ENCODE measurements around the gene RAB40B. TPM values are rescaled to one million over a fixed set of nuclear protein-coding genes. Genes with fewer than 3 reads are reported as not detected.
"Not testable (repeated sequence)": the region's sequence is repeated elsewhere in the genome, so short reads cannot be mapped to it uniquely, and the experiment has no call there.

Gene RAB40B
- 10.6 to 15.1 TPM (median 11.4 TPM) in 3 replicates for polyA plus RNA-seq
- 5.5 TPM for polyA plus RNA-seq (2011; ENCODE audit: low read depth)
- polyA plus RNA-seq (2011; cell fraction: cytosol; rRNA removed) = 8.4 and 13.4 TPM in 2 replicates
- 13.5 and 15.4 TPM in 2 replicates for polyA plus RNA-seq (2011; cell fraction: nucleus; rRNA removed)
- polyA plus RNA-seq (2012; ENCODE audit: low replicate concordance) = 11.0 and 15.2 TPM in 2 replicates
- polyA minus RNA-seq = 4.0 to 18.9 TPM (median 12.2 TPM) in 3 replicates
- polyA minus RNA-seq (2011; cell fraction: cytosol; rRNA and poly(A)+ RNA removed) = 12.9 TPM
- polyA minus RNA-seq (2011; cell fraction: nucleus; rRNA and poly(A)+ RNA removed) = 5.4 and 5.6 TPM in 2 replicates

GRCh38 chr17:82698065-82698973 lies at the start of gene RAB40B:
Gene RAB40B, minus strand, starts transcription at chr17:82698698. Its CDS starts 102 bp downstream, at chr17:82698596.
- no peak within 1 kb of the TSS for H3K27ac ChIP-seq (ENCODE audit: control insufficient read depth, insufficient read depth, low read length)
- H3K79me2 ChIP-seq (ENCODE audit: control insufficient read depth, insufficient read depth, low read length) = peaks cover 2% of the 10 kb centered on the region
- peak within 1 kb of the TSS; percentile 61 for H3K9ac ChIP-seq (ENCODE audit: control insufficient read depth, extremely low read depth, insufficient read depth, low read length)
- DNase-seq (ENCODE audit: low read depth, low spot score) (peak; percentile 88), FAIRE-seq (no peak)
- peaks cover 17% of the 10 kb centered on the region for H3K4me1 ChIP-seq (ENCODE audit: control insufficient read depth, extremely low read depth, insufficient read depth, low read length)
- dilution Hi-C loops (cut with MboI; ENCODE audit: extremely low pct_ligation_motif_present, low sequenced_read_pairs) = no loop called here
- H3K9me1 ChIP-seq (ENCODE audit: control insufficient read depth, extremely low read depth, insufficient read depth, low read length) = no peaks in the 10 kb centered on the region
- no peaks in the 10 kb centered on the region for H4K20me1 ChIP-seq (ENCODE audit: control insufficient read depth, extremely low read depth, insufficient read depth, low read length)
- H3K36me3 ChIP-seq (ENCODE audit: control insufficient read depth in 2 of 2, extremely low read depth in 1 of 2, insufficient read depth in 2 of 2, low read length in 2 of 2) = no peaks in the 10 kb centered on the region
- H3K4me2 ChIP-seq (ENCODE audit: control insufficient read depth, extremely low read depth, insufficient read depth, low read depth, low read length) = peak within 1 kb of the TSS; percentile 82
- TF ChIP-seq CTCF (optimal IDR thresholded peaks at IDR 0.05 in 1 of 3, IDR thresholded peaks at IDR 0.05 in 1 of 3, conservative IDR thresholded peaks at IDR 0.05 in 1 of 3; ENCODE audit: extremely low read depth in 1 of 3, insufficient read depth in 2 of 3, low read length in 3 of 3) (no peak), EZH2 (IDR thresholded peaks at IDR 0.05; ENCODE audit: low read length) (no peak)
- peaks cover 6% of the 10 kb centered on the region for H3K27me3 ChIP-seq (ENCODE audit: control insufficient read depth, extremely low read depth, insufficient read depth, low read length)
- peak within 1 kb of the TSS; percentile 63 to 66 (median 64) for H3K4me3 ChIP-seq (ENCODE audit: control insufficient read depth in 2 of 3, extremely low read depth in 1 of 3, insufficient read depth in 2 of 3, low read depth in 1 of 3, low read length in 3 of 3)
- H3K9me3 ChIP-seq (ENCODE audit: control insufficient read depth, low read depth, low read length) = peaks cover 3% of the 10 kb centered on the region
- peak within 1 kb of the TSS; percentile 69 for H2AFZ ChIP-seq (ENCODE audit: control insufficient read depth, low read length)

GRCh38 chr17:82745524-82745923 lies 47.0 kb upstream of the RAB40B start:
- FAIRE-seq = no peak

GRCh38 chr17:82744736-82745135 lies 46.2 kb upstream of the RAB40B start:
- DNase-seq (ENCODE audit: low read depth, low spot score); H3K27me3 ChIP-seq (ENCODE audit: control insufficient read depth, extremely low read depth, insufficient read depth, low read length); FAIRE-seq; H3K9me1 ChIP-seq (ENCODE audit: control insufficient read depth, extremely low read depth, insufficient read depth, low read length); H3K9me3 ChIP-seq (ENCODE audit: control insufficient read depth, low read depth, low read length); dilution Hi-C loops (cut with MboI; ENCODE audit: extremely low pct_ligation_motif_present, low sequenced_read_pairs); H3K4me3 ChIP-seq (ENCODE audit: control insufficient read depth in 2 of 3, extremely low read depth in 1 of 3, insufficient read depth in 2 of 3, low read depth in 1 of 3, low read length in 3 of 3); H3K4me1 ChIP-seq (ENCODE audit: control insufficient read depth, extremely low read depth, insufficient read depth, low read length); H3K79me2 ChIP-seq (ENCODE audit: control insufficient read depth, insufficient read depth, low read length); H3K36me3 ChIP-seq (ENCODE audit: control insufficient read depth in 2 of 2, extremely low read depth in 1 of 2, insufficient read depth in 2 of 2, low read length in 2 of 2); H3K4me2 ChIP-seq (ENCODE audit: control insufficient read depth, extremely low read depth, insufficient read depth, low read depth, low read length); H3K9ac ChIP-seq (ENCODE audit: control insufficient read depth, extremely low read depth, insufficient read depth, low read length); H3K27ac ChIP-seq (ENCODE audit: control insufficient read depth, insufficient read depth, low read length); H2AFZ ChIP-seq (ENCODE audit: control insufficient read depth, low read length); H4K20me1 ChIP-seq (ENCODE audit: control insufficient read depth, extremely low read depth, insufficient read depth, low read length): not testable (repeated sequence)

More at GRCh38 chr17:82745524-82745923, 47.0 kb upstream of the RAB40B start:
- Histone ChIP-seq H3K27me3 (ENCODE audit: control insufficient read depth, extremely low read depth, insufficient read depth, low read length) (no peaks in the 10 kb centered on the region), H3K79me2 (ENCODE audit: control insufficient read depth, insufficient read depth, low read length) (no peaks in the 10 kb centered on the region), H4K20me1 (ENCODE audit: control insufficient read depth, extremely low read depth, insufficient read depth, low read length) (no peaks in the 10 kb centered on the region), H2AFZ (ENCODE audit: control insufficient read depth, low read length) (no peak overlapping the region), H3K9ac (ENCODE audit: control insufficient read depth, extremely low read depth, insufficient read depth, low read length) (no peak overlapping the region), H3K4me1 (ENCODE audit: control insufficient read depth, extremely low read depth, insufficient read depth, low read length) (no peaks in the 10 kb centered on the region), H3K9me3 (ENCODE audit: control insufficient read depth, low read depth, low read length) (peaks cover 3% of the 10 kb centered on the region), H3K4me2 (ENCODE audit: control insufficient read depth, extremely low read depth, insufficient read depth, low read depth, low read length) (no peak overlapping the region), H3K36me3 (ENCODE audit: control insufficient read depth in 2 of 2, extremely low read depth in 1 of 2, insufficient read depth in 2 of 2, low read length in 2 of 2) (peaks cover 0 to 2% of the 10 kb centered on the region in 2 experiments), H3K27ac (ENCODE audit: control insufficient read depth, insufficient read depth, low read length) (no peak overlapping the region), H3K4me3 (ENCODE audit: control insufficient read depth in 2 of 3, extremely low read depth in 1 of 3, insufficient read depth in 2 of 3, low read depth in 1 of 3, low read length in 3 of 3) (no peak overlapping the region), H3K9me1 (ENCODE audit: control insufficient read depth, extremely low read depth, insufficient read depth, low read length) (no peaks in the 10 kb centered on the region)
- no peak for DNase-seq (ENCODE audit: low read depth, low spot score)
- dilution Hi-C loops (cut with MboI; ENCODE audit: extremely low pct_ligation_motif_present, low sequenced_read_pairs) = no loop called here
- TF ChIP-seq EZH2 (IDR thresholded peaks at IDR 0.05; ENCODE audit: low read length) (no peak), CTCF (optimal IDR thresholded peaks at IDR 0.05 in 1 of 3, IDR thresholded peaks at IDR 0.05 in 1 of 3, conservative IDR thresholded peaks at IDR 0.05 in 1 of 3; ENCODE audit: extremely low read depth in 1 of 3, insufficient read depth in 2 of 3, low read length in 3 of 3) (no peak)
